GM20431 (cell line): Measurements from ENCODE around the gene CUX1.

Experiments
- in situ Hi-C: fragments of 300-500 bp; cut with MseI, MboI; formaldehyde crosslinking; loops from one replicate; pipeline ENCODE4 v1.15.0; 2020; ENCODE audit warnings: low sequenced_read_pairs; ENCODE audit not compliant: unreplicated experiment

CUX1 gene

DNA sequence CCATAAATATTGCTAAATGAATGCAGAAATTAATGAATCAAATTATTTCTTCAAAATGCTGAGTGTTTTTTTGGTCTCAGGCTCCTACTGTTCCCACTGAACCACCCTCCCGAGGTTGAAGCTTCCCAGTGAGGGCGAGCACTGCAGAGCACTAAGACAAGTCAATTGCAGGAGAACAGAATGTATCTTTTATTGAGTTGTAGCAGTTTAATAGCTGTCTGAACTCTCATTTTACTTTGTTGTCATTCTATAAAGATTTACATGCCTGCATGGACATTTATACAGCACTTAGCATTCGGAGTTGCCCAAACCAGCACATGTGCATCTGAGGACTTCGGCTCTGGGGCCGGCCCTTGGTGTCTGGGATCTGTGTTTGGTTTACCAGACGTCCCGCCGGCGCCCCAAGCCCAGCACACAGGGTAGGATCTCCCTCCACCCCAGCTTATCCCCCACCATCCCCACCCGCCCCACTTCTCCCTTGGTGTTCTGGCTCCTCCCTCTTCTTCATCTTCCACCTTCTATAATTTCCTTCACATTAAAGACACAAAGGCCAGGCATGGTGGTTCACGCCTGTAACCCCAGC lies 258.2 kb downstream of the CUX1 start:
- in situ Hi-C loops = no loop called here

DNA sequence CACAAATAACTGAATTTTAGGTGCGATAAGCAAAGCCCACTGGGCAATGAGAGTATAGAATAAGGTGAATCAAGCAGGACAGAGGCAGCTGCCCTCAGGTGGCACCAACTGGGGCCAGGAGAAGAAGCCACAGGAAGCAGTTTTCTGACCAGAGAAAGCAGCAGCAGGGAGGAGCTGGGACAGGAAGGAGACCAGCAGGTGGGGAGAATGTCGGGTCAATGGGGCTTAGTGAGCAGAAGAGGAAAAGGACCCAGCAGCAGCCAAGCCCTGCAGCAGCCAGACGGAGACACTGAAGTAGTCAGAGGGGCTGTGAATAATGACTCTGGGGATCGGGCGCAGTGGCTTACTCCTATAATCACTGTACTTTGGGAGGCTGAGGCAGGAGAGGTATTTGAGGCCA lies 259.7 kb downstream of the CUX1 start:
- in situ Hi-C loops = no loop called here

DNA sequence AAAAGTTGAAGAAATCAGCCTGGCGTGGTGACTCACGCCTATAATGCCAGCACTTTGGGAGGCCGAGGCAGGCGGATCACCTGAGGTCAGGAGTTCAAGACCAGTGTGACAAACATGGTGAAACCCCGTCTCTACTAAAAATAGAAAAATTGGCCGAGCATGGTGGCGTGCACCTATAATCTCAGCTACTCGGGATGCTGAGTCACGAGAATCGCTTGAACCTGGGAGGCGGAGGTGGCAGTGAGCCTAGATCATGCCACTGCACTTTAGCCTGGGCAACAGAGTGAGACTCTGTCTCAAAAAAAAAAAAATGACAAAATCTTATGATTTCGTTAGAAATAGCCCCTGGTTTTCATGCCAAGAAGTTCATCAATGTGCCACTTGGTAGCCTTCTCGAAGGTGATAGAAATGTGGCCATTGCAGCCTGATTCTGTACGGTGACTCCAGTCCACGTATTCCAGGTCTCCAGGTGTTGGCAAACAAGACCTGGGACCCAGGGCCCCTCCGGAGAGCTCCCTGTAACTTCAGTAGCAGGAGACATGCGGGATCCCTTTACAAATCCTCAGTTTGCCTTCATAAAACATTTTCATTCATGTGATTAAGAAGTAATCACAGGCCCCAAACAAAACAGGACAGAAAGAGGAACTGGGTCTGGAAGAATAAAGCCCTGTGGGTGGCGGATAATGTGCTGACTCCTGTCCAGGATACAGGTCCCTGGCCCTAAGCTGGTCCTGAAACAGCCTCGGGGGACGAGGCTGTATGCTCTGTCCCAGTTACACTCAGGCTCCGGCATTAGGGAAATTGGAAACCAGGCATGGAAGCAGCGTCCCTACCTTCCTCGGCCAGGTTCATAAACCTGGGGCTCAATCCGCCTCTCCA lies 262.0 kb downstream of the CUX1 start:
- in situ Hi-C loops = no loop called here

DNA sequence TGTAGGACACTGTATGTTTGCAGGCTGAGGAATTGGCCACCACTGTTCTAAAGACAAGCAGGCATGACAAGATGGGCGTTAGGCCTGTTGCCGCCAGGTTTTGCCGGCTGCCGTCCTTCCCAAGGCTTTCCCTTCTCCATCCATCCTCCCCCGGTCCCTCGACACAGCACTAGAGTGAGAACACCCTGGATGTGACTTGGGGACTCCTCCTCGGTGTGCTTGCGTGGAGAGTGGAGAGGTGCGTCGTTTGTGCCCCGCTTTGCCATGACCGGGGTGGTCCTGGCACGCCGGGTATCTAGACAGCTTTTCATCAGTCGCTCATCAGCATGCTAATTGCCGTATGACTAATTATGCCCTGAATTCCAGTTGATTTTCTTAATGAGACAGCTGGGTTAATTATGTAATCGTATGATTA lies 262.6 kb downstream of the CUX1 start:
- in situ Hi-C loops = no loop called here

DNA sequence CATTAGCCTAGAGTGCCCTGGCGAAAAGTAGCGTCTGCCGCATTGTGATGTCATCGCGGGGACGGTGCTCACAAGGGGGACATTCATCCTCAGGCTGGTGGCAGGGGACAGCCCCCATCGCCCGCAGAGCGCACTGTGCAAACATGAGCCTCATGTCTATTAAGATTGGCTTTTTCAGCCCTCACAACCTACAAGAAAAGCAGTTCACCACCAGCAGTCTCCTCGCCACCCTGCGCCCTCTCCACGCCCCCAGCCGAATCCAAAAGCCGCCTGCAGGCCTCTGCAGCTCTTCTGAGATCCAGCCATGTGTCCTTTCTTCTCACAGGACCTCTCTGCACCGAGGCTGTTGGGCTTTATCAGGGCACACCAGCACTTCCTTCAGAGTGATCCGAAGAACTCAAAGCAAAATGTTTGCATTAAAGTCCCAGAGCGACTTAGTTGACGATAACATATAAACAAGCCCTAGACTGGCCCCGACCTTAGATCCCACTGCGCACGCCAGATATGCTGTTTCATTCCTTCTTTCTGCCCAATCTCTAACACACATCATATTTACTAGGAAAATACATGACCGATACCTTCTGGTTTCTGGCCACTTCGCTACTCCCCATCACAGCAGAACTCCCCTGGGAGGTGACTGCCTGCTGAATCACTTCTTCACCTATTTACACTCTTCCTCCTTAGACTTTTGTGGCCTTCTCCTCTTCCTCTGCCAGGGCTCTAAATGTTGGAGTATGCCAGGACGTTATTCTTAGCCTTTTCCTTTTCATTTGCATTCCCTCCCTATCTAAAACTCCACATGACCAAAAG lies 263.2 kb downstream of the CUX1 start:
- in situ Hi-C loops = no loop called here

DNA sequence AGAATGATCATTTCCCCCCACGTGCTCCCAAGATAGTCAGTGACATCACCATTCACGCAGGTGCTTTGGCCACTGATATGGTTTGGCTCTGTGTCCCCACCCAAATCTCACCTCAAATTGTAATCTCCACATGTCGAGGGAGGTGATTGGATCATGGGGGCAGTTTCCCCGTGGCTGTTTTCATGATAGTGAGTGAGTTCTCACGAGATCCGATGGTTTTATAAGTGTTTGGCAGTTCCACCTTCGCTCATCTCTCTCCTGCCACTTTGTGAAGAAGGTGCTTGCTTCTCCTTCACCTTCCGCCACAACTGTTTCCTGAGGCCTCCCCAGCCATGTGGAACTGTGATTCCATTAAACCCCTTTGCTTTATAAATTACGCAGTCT lies 263.8 kb downstream of the CUX1 start:
- in situ Hi-C loops = no loop called here

DNA sequence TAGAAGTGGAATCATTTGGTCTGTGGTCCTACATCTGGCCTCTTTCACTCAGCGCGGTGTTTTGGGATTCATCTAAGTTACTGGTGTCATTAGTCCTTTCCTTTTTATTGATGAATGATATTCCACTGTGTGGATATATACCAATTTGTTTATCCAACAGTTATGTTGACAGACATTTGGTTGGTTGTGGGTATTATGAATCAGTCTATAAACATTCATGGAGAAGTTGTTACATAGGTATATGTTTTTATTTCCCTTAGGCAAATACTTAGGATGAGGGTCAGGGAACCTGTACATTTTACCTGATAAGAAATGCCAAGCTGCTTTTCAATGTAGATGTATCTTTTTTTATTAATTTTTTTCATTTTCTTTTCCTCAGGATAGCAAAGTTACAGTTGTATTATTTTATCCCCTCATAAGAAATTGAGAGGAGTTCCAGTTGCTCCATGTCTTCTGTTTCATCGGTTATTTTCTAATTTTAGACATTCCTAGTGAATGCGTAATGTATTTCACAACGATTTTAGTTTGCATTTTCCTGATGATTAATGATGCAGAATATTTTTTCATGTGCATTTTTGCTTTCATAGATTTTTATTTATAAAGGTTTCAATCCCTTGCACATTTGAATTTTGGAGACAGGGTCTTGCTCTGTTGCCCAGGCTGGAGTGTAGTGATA lies 265.4 kb downstream of the CUX1 start:
- in situ Hi-C loops = no loop called here

DNA sequence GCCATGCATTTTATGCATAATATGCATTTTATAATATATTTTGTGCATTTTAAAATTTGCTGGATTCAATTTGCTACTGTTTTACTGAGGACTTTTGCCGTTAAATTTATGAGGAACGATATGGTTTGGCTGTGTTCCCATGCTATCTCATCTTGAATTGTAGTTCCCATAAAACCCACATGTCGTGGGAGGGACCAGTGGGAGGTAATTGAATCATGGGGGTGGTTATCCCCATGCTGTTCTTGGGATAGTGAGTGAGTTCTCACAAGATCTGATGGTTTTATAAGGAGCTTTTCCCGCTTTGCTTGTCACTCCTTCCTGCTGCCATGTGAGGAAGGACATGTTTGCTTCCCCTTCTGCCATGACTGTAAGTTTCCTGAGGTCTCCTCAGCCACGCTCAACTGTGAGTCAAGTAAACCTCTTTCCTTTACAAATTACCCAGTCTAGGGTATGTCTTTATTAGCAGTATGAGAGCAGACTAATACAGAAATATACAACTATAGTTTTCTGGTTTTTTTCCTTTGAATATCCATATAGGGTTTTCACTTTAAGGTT lies 267.9 kb downstream of the CUX1 start:
- in situ Hi-C loops = no loop called here

DNA sequence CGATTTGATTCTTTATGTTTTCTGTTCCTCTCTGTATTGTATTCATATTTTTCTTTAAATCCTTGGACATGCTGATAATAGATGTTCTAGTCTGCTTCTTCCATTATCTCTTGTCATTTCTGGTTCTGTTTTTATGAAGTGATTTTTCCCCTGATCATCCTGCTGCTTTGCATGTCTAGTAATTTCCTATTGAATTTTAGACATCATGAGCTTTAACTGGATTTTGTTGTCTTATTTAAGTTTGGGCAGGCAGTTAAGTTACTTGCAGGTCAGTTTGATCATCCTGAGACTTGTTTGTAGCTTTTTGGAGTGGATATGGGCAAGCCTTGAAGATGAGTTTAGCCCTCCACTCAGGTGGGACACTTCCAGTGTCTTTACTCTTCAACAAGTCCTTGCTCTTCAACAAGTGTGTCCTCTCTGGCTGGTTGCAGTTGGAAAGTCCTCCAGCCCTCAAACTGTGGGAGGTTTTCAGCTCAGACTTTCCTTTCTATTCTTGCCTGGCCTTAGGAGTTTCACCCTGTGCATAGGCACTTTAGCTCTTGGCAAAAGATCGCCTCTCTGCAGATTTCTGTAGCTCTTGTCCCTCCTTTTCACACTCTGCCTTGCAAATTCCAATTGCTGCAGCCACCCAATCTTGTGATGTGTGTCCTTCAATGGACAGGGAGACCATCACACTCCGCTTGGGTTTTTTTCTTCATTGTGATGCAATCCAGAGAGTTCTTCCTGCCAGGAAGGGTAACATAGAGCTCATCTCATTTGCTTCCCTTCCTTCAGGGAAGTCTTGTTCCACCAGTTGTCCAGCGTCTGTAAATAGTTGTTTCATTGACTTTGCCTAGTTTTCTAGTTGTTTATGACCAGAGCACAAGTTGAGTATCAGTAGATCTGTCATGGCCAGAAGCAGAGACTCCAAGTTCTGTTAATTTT lies 272.0 kb downstream of the CUX1 start:
- in situ Hi-C loops = no loop called here

DNA sequence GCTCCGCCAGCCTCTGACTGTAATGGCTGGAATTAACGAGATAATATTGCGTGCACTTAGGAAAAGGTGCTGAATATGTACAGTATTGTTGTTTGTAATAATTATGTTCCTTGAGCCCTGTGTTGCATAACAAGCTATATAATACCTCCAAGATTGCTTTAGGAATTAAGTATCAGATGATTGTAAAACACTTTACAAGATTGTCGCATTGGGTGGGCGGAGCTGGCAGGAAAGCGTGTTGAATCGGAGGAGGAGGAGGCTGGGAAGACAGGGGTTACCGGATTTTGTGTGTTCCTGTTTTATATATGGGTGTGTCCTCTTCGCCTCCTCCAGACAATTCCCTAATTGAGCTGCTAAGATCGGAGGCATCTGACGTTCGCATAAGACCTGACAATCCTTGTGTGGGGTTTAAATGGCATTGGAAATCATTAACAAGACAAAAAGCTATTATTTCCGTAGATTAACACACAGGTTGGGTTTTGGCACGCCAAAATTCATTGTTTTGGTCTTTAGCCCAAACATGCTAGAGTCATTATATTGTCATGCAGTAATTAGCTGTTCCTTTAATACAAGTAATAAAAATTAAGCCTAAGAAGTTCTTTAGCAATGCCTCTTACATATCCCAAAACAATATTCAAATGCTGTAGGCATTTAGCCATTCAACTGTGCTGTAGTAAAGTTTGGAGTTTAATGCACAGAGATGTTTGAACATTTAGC lies 276.3 kb downstream of the CUX1 start:
- in situ Hi-C loops = no loop called here

DNA sequence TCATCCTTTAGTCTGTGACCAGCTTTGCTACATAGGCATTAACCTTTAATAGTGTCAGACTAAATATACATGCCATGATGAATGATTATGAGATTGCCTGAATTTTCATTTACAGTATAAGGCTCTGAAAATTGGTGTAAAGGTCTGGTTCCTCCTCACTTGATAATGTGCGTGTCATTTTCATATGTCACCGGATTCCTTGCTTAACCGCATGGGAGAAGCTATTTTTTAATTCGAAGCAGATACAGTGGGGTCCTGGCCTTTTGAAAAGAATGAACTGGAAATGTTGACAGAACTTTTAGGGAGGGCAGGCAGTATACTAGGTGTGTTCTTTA lies 276.9 kb downstream of the CUX1 start:
- in situ Hi-C loops = no loop called here

DNA sequence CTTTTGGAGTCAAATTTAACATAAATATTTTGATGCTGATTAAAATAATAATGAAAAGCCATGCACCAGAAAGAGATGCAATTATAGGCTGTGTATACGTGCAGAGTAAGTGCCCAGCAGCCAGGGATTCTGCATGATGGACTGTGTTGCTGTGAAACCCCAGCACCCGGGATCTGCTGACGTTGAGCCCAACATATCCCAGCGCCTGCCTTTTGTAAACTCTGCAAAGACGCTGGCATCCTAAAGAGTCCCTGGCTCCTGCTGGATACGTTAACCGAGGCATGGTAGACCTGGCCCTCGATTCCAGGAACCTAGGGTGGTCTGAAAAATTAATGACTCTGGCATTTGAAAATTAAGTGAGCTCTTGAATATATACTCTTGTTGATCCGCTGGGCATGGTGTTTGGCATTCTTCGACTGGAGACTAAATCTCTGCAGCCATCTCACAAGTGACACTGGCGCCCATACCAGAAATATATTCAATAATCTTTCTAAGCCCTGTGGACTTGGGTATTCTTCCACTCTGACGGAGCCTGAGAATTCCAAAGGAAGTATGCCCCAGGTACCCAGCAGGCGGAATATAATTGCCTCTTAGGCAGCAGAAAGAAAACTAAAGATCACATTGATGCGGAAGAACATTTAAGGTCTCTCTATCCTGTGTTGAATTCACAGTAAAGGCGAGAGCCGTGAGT lies 278.0 kb downstream of the CUX1 start:
- in situ Hi-C loops = no loop called here

DNA sequence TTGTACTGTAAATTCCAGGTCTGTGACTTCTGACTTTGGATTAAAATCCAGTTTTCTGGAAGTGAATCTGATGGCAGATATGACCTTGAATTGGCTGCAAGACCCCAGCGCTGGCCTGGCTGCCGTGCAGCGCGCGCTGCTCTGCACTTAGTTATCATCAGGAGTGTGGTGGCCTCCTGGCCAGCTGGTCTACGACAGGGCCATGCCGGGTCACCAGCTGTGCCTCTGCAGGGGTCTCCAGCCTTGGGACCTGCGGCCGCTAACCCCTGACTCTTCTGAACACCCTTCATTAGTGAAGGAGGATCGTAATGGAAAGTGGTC lies 278.5 kb downstream of the CUX1 start:
- in situ Hi-C loops = no loop called here

DNA sequence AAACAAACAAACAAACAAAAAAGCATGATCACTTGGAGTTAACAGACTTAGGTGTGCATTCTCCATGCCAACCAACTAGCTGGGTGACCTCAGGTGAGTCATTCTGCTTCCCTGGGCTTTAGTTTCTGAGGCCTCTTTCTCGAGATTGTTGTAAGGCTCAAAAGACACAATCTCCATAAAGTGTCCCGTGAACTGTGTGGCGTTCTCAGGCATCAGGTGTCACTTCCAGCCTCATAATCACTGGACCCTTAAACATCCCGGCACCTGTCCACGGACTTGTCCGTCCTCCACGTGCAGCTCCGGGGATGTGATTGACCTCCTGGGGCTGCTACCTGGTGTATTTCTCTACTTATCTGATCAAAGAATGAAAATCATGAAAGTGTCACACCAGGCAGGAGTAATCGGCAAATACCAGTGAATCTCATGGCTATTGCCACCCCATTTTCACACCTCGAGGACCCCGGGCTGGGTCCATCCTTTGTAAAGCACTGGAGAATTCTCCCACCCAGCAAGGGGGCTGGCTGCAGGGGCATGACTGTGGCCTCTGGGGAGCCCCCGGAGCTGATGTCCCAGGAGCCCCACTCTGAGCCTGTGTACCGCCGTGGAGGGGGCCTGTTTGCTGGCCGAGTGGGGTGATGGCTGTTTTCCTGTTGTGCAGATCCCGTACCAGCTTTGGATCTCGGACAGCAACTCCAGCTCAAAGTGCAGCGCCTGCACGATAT lies 279.4 kb downstream of the CUX1 start:
- in situ Hi-C loops = no loop called here

DNA sequence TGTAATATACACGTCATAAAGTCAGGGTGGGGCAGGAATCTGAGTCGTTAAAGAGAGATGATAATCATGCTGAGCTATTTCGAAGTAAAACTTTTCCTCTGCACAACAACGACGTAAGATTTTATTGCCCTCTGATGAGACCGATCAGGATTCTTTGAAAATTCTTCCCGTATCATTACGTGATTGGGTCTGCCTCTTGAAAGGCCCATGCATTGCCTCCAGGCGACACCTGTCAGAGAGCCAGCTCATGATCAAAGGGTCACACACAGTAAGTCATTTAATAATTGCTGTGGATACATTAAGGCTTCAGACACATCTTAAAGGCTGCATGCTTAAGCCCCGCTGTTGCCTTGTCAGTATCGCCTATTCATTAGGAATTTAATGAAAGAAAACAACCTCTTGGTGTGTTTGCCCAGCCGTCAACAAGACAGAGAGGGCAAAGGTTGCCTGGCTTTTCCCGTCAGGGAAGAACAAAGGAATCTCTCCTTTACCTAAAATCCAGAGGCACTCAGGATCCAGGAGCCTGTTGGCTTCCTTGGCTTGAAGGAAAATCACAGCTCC lies 280.3 kb downstream of the CUX1 start:
- in situ Hi-C loops = no loop called here

DNA sequence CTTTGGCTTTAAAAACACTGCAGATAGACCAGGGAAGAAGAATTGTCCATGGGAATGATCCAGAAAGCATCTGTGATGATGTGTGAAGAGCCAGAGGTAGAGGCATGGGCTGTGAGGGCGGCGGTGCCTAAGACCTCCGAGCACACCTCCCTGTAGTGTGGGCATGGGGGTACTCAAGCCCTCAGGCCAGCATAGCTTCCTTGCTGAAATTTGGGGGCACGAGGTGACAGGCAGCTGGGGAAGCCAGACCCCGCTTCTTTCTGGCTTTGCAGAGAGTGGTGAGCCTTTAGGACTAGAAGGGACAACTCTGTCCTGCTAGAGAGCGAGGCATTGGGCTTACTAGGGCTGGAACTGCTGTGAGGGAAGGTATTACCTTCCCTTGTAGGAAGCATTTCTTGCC lies 281.6 kb downstream of the CUX1 start:
- in situ Hi-C loops = no loop called here

DNA sequence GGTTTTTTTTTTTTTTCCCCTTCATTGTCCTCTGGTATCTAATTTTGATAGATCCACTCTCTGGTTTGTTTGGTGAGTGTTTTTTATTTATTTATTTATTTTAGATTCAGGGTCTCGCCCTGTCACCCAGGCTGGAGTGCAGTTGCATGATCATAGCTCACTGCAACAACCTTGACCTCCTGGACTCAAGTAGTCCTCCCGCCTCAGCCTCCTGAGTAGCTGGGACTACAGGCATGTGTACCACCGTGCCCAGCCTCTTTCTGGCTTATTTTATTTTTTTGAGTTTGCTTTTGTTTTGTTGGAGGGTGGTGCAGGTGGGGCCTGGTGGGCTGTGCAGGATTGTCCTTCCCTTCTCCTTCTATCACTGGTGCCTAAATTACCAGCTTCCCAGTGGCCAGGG lies 282.0 kb downstream of the CUX1 start:
- in situ Hi-C loops = no loop called here
